Measurements from ENCODE around the gene TBX5.

The TBX5 gene

GRCh38 chr12:114430306-114430705, 24.4 kb upstream of the TBX5 start:
- no peak for DNase-seq (ENCODE audit: low spot score)

GRCh38 chr12:114425031-114425626, 19.2 kb upstream of the TBX5 start:
- DNase-seq (ENCODE audit: low spot score) = no peak

DNA sequence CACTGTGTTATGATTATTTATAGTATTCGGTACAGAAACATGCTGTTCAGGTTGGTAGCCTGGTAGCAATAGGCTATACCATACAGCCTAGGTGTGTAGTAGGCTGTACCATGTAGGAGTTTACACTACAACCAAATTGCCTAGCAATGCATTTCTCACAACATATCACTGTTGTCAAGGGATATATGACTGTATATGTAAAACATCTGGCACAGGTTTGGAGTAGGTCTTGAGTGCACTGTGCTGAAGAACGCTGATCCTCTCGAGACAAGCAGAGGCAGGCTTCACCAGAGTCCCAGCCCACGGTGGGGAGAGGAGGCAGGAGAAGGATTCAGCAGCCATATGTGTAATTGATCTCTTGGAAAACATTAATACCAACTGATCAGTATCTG, 15.0 kb upstream of the TBX5 start:
- no peak for DNase-seq (ENCODE audit: low spot score)

GRCh38 chr12:114420182-114420943, 14.4 kb upstream of the TBX5 start:
- no peak for DNase-seq (ENCODE audit: low spot score)

DNA sequence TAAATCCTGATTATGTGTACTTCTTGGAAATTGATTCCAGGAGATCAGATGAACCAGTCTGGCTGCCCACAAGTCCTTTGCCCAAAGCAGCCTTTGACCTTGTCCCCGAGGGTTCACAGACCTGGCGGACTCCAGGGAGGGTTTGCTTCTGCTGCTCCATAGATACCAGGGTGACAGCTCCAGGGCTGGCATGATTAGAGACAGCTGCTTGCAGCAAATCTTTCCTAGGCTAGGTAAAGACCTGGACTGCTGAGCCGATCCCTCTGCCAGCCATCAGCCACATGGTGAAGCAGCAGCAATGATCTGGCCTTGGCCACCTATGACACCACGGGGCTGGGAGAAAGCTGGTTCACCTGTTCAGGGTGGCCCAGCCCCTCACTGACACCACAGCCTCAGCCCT, 10.1 kb upstream of the TBX5 start:
- DNase-seq (ENCODE audit: low spot score) = no peak

GRCh38 chr12:114415525-114415868, 9.6 kb upstream of the TBX5 start:
- no peak for DNase-seq (ENCODE audit: low spot score)

- DNase-seq (ENCODE audit: low spot score) = no peak
Observed at GRCh38 chr12:114414866-114415524, 9.1 kb upstream of the TBX5 start.

DNA sequence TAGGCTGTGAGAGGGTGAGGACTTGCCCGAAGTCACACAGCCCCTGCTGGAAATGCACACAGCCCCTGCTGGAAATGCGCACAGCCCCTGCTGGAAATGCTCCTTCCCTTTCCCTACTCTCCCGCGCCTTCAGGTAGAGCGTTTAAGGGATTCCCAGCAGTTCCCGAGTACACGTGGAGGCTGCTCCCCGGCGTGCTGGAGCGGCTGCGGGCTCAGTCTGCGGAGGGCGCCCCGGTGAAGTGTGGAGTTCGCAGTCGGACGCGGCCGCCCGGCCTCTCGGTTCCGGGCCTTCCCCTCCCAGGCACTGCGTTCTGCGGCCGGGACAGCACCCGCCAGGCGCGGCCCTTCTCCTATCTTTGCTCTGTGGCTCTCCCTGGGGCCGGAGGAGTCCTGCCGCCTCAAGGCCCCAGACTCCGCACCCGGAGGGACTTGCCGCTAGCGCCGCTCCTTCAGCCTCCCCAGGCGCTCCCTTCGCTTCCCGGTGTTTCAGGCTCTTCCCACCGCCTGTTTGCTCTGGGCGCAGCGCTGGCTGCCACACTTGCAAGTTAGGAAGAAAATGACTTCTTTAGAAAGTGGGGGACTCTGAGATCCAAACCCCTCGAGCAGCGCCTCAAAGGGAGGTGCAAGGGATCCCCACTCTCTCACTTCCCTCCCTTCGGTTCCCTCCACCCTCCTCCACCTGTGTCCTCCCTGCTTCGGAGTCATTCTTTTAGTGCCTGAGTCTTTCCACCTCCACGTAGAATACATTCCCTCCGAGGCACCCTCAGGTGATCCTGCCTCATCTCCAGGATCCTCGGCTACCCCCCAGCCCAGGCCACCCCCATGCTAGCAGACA, 8.3 kb upstream of the TBX5 start:
- DNase-seq (ENCODE audit: low spot score) = no peak

DNA sequence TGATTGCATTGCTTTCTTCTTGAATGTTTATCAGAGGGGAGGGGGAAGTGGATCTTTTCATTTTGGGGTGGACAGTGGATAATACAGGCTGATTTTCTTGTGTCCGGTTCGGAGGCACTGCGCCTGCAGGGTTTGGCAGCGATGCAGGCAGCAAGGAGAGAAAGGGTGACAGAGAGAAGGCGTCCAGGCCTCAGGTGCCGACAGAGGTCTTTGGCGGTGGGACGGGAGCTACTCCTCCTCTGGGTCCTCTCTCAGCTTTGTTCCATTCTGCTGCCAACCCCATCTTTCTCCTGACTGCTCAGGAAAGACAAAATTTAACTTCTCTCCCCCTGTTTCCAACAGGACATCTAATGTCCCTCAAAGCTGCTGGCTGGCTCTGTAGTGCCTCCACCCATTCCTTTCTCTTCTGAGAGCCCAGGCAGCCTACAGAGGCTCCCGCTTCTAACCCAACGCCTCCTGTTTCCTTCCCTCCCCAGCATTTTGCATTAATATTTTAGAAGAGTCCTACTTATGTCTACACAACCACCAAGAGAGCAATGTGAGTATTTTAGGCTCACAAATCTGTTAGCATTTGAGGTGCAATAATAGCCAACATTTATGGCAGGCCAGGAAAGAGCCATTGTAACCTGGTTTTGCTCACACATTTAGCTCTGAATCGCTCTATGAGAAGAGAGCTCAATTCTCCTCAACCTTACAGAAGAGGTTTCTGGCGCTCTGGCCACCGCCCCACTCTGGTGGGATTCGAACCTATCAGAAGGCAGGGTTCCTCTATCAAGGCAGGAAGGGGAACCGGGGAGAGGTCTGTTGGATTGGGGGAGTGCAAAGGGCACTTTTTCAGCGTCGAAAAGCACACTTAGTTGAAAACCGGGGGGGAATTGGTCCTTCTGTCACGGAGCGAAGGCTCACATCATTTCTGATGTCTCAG, 7.1 kb upstream of the TBX5 start:
- DNase-seq (ENCODE audit: low spot score) = no peak

GRCh38 chr12:114412307-114412706, 6.4 kb upstream of the TBX5 start:
- no peak for DNase-seq (ENCODE audit: low spot score)

GRCh38 chr12:114411071-114411837, 5.3 kb upstream of the TBX5 start:
- no peak for DNase-seq (ENCODE audit: low spot score)

DNA sequence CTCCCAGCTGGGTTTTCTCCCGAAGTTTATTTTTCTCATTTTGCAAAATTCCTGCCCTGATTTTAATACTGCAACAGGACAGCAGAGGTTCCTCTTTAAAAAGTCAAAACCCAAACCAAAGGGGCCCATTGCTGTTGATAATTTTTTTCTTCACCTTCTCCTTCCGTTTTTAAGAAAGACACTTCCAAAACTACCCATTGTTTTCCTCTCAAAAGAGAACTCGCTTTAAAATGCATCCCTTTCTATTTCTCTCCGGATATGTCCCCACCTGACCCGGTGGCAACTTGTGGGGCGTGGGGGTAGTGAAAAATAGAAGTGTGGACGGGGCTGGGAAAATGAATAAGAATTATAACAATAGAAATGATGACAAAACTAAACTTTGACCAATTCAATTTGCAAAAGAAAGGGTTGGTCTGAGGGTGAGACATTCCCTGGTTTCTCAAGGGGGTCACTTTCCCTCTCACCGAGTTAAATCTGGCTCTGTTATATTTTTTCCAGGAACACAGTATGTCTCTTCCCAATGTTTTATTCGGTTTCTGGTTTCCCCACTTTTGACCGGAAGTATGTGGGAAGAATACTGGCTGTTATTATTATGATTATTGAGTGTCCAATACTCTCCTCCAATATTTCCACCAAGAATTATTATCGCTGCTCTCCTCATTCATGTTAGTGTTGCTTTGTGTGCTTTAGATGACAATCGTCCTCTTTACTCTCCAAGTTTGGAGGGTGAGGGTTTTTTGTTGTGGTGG, 4.1 kb upstream of the TBX5 start:
- no peak for DNase-seq (ENCODE audit: low spot score)

- DNase-seq (ENCODE audit: low spot score) = no peak
Observed at GRCh38 chr12:114408886-114409851, 3.2 kb upstream of the TBX5 start.

- no peak for DNase-seq (ENCODE audit: low spot score)
Observed at GRCh38 chr12:114408471-114408885, 2.5 kb upstream of the TBX5 start.

- no peak for DNase-seq (ENCODE audit: low spot score)
Observed at GRCh38 chr12:114407842-114408411, 2.0 kb upstream of the TBX5 start.

DNA sequence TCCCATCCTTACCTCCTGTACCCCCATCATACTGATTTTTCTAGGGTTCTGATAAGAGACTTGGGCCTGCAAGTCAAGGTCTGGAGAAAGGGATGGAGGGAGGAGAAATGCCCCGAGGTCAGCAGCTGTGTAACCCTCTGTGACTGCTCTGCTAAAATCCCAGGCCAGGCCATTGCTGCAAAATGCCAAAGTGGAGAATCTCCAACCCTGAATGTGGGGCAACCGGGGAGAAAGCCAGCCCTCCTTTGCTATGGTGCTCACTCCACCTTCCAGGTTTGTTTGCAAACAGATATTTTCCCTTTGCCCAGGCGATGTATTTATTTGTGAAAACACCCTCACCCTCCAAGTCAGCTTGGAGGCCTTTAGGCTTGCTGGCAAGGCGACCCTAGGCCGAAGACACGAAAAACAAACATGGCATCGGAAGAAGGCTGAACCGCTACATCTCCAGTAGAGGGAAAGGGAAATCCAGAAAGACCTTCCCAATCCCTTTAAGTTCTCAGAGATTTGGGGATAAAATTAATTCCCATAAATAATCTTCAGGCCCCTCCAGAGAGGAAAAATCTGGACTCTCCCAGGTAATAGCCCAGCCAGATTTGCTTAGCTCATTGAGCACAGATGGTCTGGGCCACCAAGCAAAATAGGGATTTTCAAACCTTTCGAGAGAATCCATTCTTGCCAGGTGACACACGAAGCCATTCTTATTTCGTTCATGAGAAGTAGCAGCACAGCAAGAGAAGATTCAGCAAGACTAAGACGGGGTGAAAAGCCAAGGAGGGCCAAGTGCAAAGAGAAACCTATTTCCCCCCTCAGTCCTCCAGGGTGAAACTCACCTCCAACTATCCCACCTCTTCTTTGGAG, 1.3 kb upstream of the TBX5 start:
- DNase-seq (ENCODE audit: low spot score) = no peak

- no peak for DNase-seq (ENCODE audit: low spot score)
Observed at GRCh38 chr12:114406316-114406983, 506 bp upstream of the TBX5 start.

Data from HuH-7.5 (cell line).